HG02763 (cell line): ENCODE measurements around the gene ZFYVE21.
A peak's percentile ranks its signal among the peaks of the same experiment; 100 is the strongest.

Experiments used
- ATAC-seq: cut with Tn5 transposase; IDR thresholded peaks from one replicate; pipeline ENCODE4 v1.9.1; 2021; ENCODE audit warnings: mild to moderate bottlenecking, moderate library complexity; ENCODE audit not compliant: unreplicated experiment

The ZFYVE21 gene

GRCh38 chr14:103691655-103692054 lies 24.0 kb upstream of the ZFYVE21 start:
- ATAC-seq: peak; percentile 63

- ATAC-seq: peak; percentile 17
Measured at GRCh38 chr14:103692159-103692558, 23.5 kb upstream of the ZFYVE21 start.

GRCh38 chr14:103692871-103693270 lies 22.7 kb upstream of the ZFYVE21 start:
- ATAC-seq: no peak

- ATAC-seq: no peak
Measured at GRCh38 chr14:103693515-103693914, 22.1 kb upstream of the ZFYVE21 start.

- no peak for ATAC-seq
Measured at GRCh38 chr14:103694572-103695026, 21.0 kb upstream of the ZFYVE21 start.

- ATAC-seq: no peak
Measured at GRCh38 chr14:103695296-103696069, 20.1 kb upstream of the ZFYVE21 start.

- no peak for ATAC-seq
Measured at GRCh38 chr14:103696070-103696402, 19.6 kb upstream of the ZFYVE21 start.

- ATAC-seq: no peak
Measured at GRCh38 chr14:103696466-103697071, 19.0 kb upstream of the ZFYVE21 start.

- ATAC-seq: no peak
Measured at GRCh38 chr14:103697206-103697602, 18.4 kb upstream of the ZFYVE21 start.

GRCh38 chr14:103697603-103698379 lies 17.8 kb upstream of the ZFYVE21 start:
- ATAC-seq: no peak

GRCh38 chr14:103698380-103699260 lies 17.0 kb upstream of the ZFYVE21 start:
- no peak for ATAC-seq

- ATAC-seq: no peak
Measured at GRCh38 chr14:103699261-103699661, 16.3 kb upstream of the ZFYVE21 start.

GRCh38 chr14:103699901-103700752 lies 15.5 kb upstream of the ZFYVE21 start:
- no peak for ATAC-seq

- ATAC-seq: no peak
Measured at GRCh38 chr14:103700753-103701490, 14.7 kb upstream of the ZFYVE21 start.

GRCh38 chr14:103702095-103702494 lies 13.5 kb upstream of the ZFYVE21 start:
- ATAC-seq: no peak

GRCh38 chr14:103702497-103703432 lies 12.8 kb upstream of the ZFYVE21 start:
- no peak for ATAC-seq

GRCh38 chr14:103703433-103704385 lies 11.9 kb upstream of the ZFYVE21 start:
- ATAC-seq: no peak
